Ectodermal cell (in vitro differentiated cells): Measurements from ENCODE around the gene LAMB2.
A peak's percentile ranks its signal among the peaks of the same experiment; 100 is the strongest.

Experiments
- H3K27ac ChIP-seq: 2 replicates; pipeline ENCODE4 v1.7.0; 2013; ENCODE audit warnings: mild to moderate bottlenecking, low read depth, low read length; ENCODE audit not compliant: insufficient read depth, poor library complexity, severe bottlenecking
- H3K27me3 ChIP-seq: 2 replicates; pipeline ENCODE4 v1.7.0; 2013; ENCODE audit warnings: mild to moderate bottlenecking, low read length; ENCODE audit not compliant: insufficient read depth, control insufficient read depth, poor library complexity, severe bottlenecking
- H3K36me3 ChIP-seq: one replicate; pipeline ENCODE4 v1.7.0; 2013; ENCODE audit warnings: low read length; ENCODE audit not compliant: control insufficient read depth, insufficient read depth
- H3K4me1 ChIP-seq: one replicate; pipeline ENCODE4 v1.7.0; 2013; ENCODE audit warnings: low read length; ENCODE audit not compliant: control insufficient read depth, insufficient read depth
- H3K4me3 ChIP-seq: 2 replicates; pipeline ENCODE4 v1.7.0; 2013; ENCODE audit warnings: low read depth, low read length, control low read depth; ENCODE audit not compliant: insufficient read depth
- H3K9me3 ChIP-seq: 2 replicates; pipeline ENCODE4 v1.7.0; 2013; ENCODE audit warnings: mild to moderate bottlenecking, low read length, moderate library complexity; ENCODE audit not compliant: control insufficient read depth
- WGBS, 2 experiments: methylation state at CpG; one replicate each; pipeline ENCODE4 v1.1.7; 2013; ENCODE audit warnings: missing lambda C conversion rate in 2 of 2; 5-methylcytosine and 5-hydroxymethylcytosine counted together

Gene LAMB2

GRCh38 chr3:49171775-49172500 lies 39.1 kb upstream of the LAMB2 start:
- WGBS, 2 experiments, result 49 to 52% methylated on average over 7 of the region's 7 CpGs
- peaks cover 41% of the 10 kb centered on the region for H3K4me1 ChIP-seq
- peaks cover 15% of the 10 kb centered on the region for H3K36me3 ChIP-seq
- H3K27me3 ChIP-seq, result peaks cover 12% of the 10 kb centered on the region
- H3K27ac ChIP-seq, result no peak overlapping the region
- peak overlapping the region; percentile 95 for H3K4me3 ChIP-seq
- H3K9me3 ChIP-seq, result no peaks in the 10 kb centered on the region

GRCh38 chr3:49171119-49171774 lies 38.4 kb upstream of the LAMB2 start, which contains the start of gene KLHDC8B:
Gene KLHDC8B (plus strand): TSS chr3:49171598. CDS start chr3:49172770, 1,172 bp downstream.
- Histone ChIP-seq H3K36me3 (peaks cover 15% of the 10 kb centered on the region), H3K4me1 (peaks cover 45% of the 10 kb centered on the region), H3K27ac (peak within 1 kb of the TSS; percentile 53), H3K9me3 (no peaks in the 10 kb centered on the region), H3K4me3 (peak within 1 kb of the TSS; percentile 95), H3K27me3 (peaks cover 13% of the 10 kb centered on the region)
- 0 to 1% methylated on average over 57 of the region's 57 CpGs for WGBS, 2 experiments

GRCh38 chr3:49170744-49171118 lies 37.9 kb upstream of the LAMB2 start:
- Histone ChIP-seq H3K36me3 (peaks cover 10% of the 10 kb centered on the region), H3K4me3 (no peak overlapping the region), H3K27ac (no peak overlapping the region)

GRCh38 chr3:49166752-49167556 lies 34.1 kb upstream of the LAMB2 start:
- Histone ChIP-seq H3K4me3 (peak overlapping the region; percentile 82), H3K9me3 (no peaks in the 10 kb centered on the region), H3K4me1 (peaks cover 11% of the 10 kb centered on the region), H3K36me3 (peaks cover 11% of the 10 kb centered on the region), H3K27ac (no peak overlapping the region), H3K27me3 (peaks cover 13% of the 10 kb centered on the region)
- WGBS, 2 experiments, result 92 to 93% methylated on average over 6 of the region's 6 CpGs

More at GRCh38 chr3:49170744-49171118, 37.9 kb upstream of the LAMB2 start:
- Histone ChIP-seq H3K9me3 (no peaks in the 10 kb centered on the region), H3K4me1 (peaks cover 46% of the 10 kb centered on the region), H3K27me3 (peaks cover 13% of the 10 kb centered on the region)
- 20 to 23% methylated on average over 1 of the region's 1 CpG for WGBS, 2 experiments

GRCh38 chr3:49165771-49166751 lies 33.2 kb upstream of the LAMB2 start, which contains the start of gene CCDC71:
Gene CCDC71 (minus strand): TSS chr3:49166331. CDS start chr3:49164208, 2,123 bp downstream.
- WGBS, 2 experiments, result 4% methylated on average over 69 of the region's 69 CpGs
- peaks cover 11% of the 10 kb centered on the region for H3K36me3 ChIP-seq
- no peak within 1 kb of the TSS for H3K27ac ChIP-seq

GRCh38 chr3:49164983-49165720 lies 32.3 kb upstream of the LAMB2 start:
- Histone ChIP-seq H3K4me1 (peaks cover 8% of the 10 kb centered on the region), H3K9me3 (no peaks in the 10 kb centered on the region), H3K27ac (no peak overlapping the region), H3K36me3 (peaks cover 11% of the 10 kb centered on the region), H3K27me3 (peaks cover 13% of the 10 kb centered on the region), H3K4me3 (peak overlapping the region; percentile 82)
- WGBS, 2 experiments, result 45 to 48% methylated on average over 5 to 6 of the region's 6 CpGs

More at GRCh38 chr3:49165771-49166751, 33.2 kb upstream of the LAMB2 start, which contains the start of gene CCDC71:
- H3K9me3 ChIP-seq, result no peaks in the 10 kb centered on the region
- peaks cover 11% of the 10 kb centered on the region for H3K4me1 ChIP-seq
- peak within 1 kb of the TSS; percentile 82 for H3K4me3 ChIP-seq
- peaks cover 13% of the 10 kb centered on the region for H3K27me3 ChIP-seq

- H3K27ac ChIP-seq, result no peak overlapping the region
- H3K4me3 ChIP-seq, result no peak overlapping the region
- no peaks in the 10 kb centered on the region for H3K9me3 ChIP-seq
- WGBS, 2 experiments, result 95 to 96% methylated on average over 8 of the region's 8 CpGs
- peaks cover 8% of the 10 kb centered on the region for H3K4me1 ChIP-seq
- H3K36me3 ChIP-seq, result peaks cover 11% of the 10 kb centered on the region
- H3K27me3 ChIP-seq, result peaks cover 13% of the 10 kb centered on the region
Measured at GRCh38 chr3:49163609-49164008, 30.8 kb upstream of the LAMB2 start.

- H3K36me3 ChIP-seq, result peaks cover 11% of the 10 kb centered on the region
- H3K4me1 ChIP-seq, result peaks cover 8% of the 10 kb centered on the region
- no peaks in the 10 kb centered on the region for H3K9me3 ChIP-seq
- no peak overlapping the region for H3K4me3 ChIP-seq
- H3K27me3 ChIP-seq, result peaks cover 10% of the 10 kb centered on the region
- 95% methylated on average over 21 of the region's 21 CpGs for WGBS, 2 experiments
- no peak overlapping the region for H3K27ac ChIP-seq
Measured at GRCh38 chr3:49162751-49163419, 30.0 kb upstream of the LAMB2 start.
